OCI-LY7 (cell line): ENCODE results near the gene EIF4A2. TPM values are rescaled to one million over a fixed set of nuclear protein-coding genes. Genes with fewer than 3 reads are reported as not detected.

Experiments used
- BruUV-seq: library from RNA; stranded (reverse); fragments of 400-500 nt; replicated peaks from 2 replicates; lab custom pipeline; 2021; lab: Mats Ljungman, UMichigan
- CTCF ChIA-PET: fragments of 300-600 bp; sonication (Branson Sonifier 250); formaldehyde crosslinking; loops from one replicate; lab custom pipeline; 2022; ENCODE audit warnings: antibody characterized with exemption; ENCODE audit not compliant: unreplicated experiment; lab: Charles Lee
- POLR2A ChIA-PET: fragments of 300-600 bp; sonication (Branson Sonifier 250); formaldehyde crosslinking; loops from one replicate; lab custom pipeline; 2022; ENCODE audit warnings: antibody characterized with exemption; lab: Charles Lee
- DNase-seq: peaks from one replicate; pipeline ENCODE4 v3.0.0-alpha.2; 2015; ENCODE audit warnings: low spot score
- H2AFZ ChIP-seq: fragments of 200-600 bp; sonication (generic), shearing (Covaris generic); 2 replicates; pipeline ENCODE4 v1.6.1; 2014; ENCODE audit warnings: mild to moderate bottlenecking, antibody characterized with exemption, low read length, moderate library complexity
- H3K27ac ChIP-seq: fragments of 200-600 bp; sonication (generic); 2 replicates; pipeline ENCODE4 v1.5.1; 2014; ENCODE audit warnings: mixed run types, low read depth, mild to moderate bottlenecking, moderate library complexity, low read length, inconsistent platforms; ENCODE audit not compliant: poor library complexity, severe bottlenecking
- H3K36me3 ChIP-seq: fragments of 200-600 bp; sonication (generic); 2 replicates; pipeline ENCODE4 v1.6.1; 2014; ENCODE audit warnings: mild to moderate bottlenecking, antibody characterized with exemption, low read length, moderate library complexity, mixed read lengths; ENCODE audit not compliant: insufficient read depth
- H3K4me1 ChIP-seq: fragments of 200-600 bp; sonication (generic); 2 replicates; pipeline ENCODE4 v1.5.1; 2014; ENCODE audit warnings: mild to moderate bottlenecking, low read length; ENCODE audit not compliant: insufficient read depth, poor library complexity, severe bottlenecking
- H3K4me2 ChIP-seq: fragments of 200-600 bp; sonication (generic); 2 replicates; pipeline ENCODE4 v1.6.1; 2014; ENCODE audit warnings: mild to moderate bottlenecking, low read length
- H3K4me3 ChIP-seq: fragments of 200-600 bp; sonication (generic); 2 replicates; pipeline ENCODE4 v1.5.1; 2014; ENCODE audit warnings: mild to moderate bottlenecking, low read depth, low read length; ENCODE audit not compliant: poor library complexity, severe bottlenecking
- H3K79me2 ChIP-seq: fragments of 200-600 bp; sonication (generic); 2 replicates; pipeline ENCODE4 v1.6.1; 2016; ENCODE audit warnings: low read depth, mild to moderate bottlenecking, low read length, moderate library complexity, mixed read lengths; ENCODE audit not compliant: insufficient read depth
- H3K9me2 ChIP-seq: fragments of 200-600 bp; sonication (generic); 2 replicates; pipeline ENCODE4 v1.6.1; 2016; ENCODE audit warnings: mild to moderate bottlenecking, low read length, mixed read lengths; ENCODE audit not compliant: insufficient read depth
- H3K9me3 ChIP-seq: fragments of 200-600 bp; sonication (generic); 2 replicates; pipeline ENCODE4 v1.6.1; 2014; ENCODE audit warnings: mild to moderate bottlenecking, mixed run types, low read length, mixed read lengths
- H4K20me1 ChIP-seq: fragments of 200-600 bp; sonication (generic); 2 replicates; pipeline ENCODE4 v1.6.1; 2014; ENCODE audit warnings: mild to moderate bottlenecking, antibody characterized with exemption, low read length, moderate library complexity, mixed read lengths; ENCODE audit not compliant: insufficient read depth
- EZH2phosphoT487 ChIP-seq: fragments of 200-600 bp; sonication (generic); IDR thresholded peaks from 2 replicates; pipeline ENCODE4 v1.6.1; 2018; ENCODE audit warnings: low read depth, borderline replicate concordance, mild to moderate bottlenecking, mixed run types, antibody characterized with exemption, low read length, moderate library complexity, mixed read lengths
- intact Hi-C: fragments of 100-400 bp; cut with micrococcal nuclease; formaldehyde crosslinking; loops from one replicate; pipeline ENCODE4 v1.10.0; 2022; ENCODE audit not compliant: unreplicated experiment
- microRNA-seq: library from miRNA; unstranded; fragments of <30 nt; microRNA quantifications from one replicate; pipeline ENCODE4 v1.2.0, GENCODE V29; 2022; ENCODE audit warnings: borderline replicate concordance
- small RNA-seq: library from RNA; depleted of rRNA; stranded (forward); fragments of <200 nt; gene quantifications from one replicate; pipeline ENCODE3, GENCODE V24; 2014
- total RNA-seq, 2 experiments: library from RNA; depleted of rRNA in 1 of 2; stranded (reverse); fragments of >200 nt in 1 of 2; shearing (Covaris generic) in 1 of 2; gene quantifications; 2 replicates each; pipeline ENCODE4 v1.2.3, GENCODE V29; 2014 to 2022
- TF ChIP-seq, protein P1 (sequence below): fragments of 200-600 bp; sonication (generic); conservative IDR thresholded peaks from 2 replicates; pipeline ENCODE4 v1.5.1; 2014; ENCODE audit warnings: mild to moderate bottlenecking, antibody characterized with exemption, low read length, moderate library complexity, mixed read lengths

The EIF4A2 gene
- total RNA-seq, 2 experiments from 2014 or later, result 437 to 506 TPM

DNA sequence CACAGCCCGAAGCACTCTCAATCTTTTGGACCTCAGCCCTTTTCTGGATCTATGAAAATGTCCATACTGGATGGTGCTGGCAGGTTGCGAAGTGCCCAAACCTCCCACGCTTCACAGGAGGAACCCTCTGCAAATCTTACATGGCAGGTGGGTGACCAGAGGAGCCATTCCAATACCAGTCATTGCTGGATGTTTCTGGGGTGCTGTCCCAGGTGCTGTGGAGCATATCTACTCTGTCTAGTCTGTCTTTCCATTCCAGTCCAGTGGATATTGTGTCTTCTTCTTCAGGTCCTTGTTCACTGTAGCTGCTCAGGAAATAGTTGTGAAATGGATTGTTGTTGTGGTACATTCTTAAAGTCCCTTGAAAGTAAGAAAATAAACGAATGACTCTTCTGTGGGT, 48.4 kb downstream of the EIF4A2 start:
- TF ChIP-seq, protein P1, sequence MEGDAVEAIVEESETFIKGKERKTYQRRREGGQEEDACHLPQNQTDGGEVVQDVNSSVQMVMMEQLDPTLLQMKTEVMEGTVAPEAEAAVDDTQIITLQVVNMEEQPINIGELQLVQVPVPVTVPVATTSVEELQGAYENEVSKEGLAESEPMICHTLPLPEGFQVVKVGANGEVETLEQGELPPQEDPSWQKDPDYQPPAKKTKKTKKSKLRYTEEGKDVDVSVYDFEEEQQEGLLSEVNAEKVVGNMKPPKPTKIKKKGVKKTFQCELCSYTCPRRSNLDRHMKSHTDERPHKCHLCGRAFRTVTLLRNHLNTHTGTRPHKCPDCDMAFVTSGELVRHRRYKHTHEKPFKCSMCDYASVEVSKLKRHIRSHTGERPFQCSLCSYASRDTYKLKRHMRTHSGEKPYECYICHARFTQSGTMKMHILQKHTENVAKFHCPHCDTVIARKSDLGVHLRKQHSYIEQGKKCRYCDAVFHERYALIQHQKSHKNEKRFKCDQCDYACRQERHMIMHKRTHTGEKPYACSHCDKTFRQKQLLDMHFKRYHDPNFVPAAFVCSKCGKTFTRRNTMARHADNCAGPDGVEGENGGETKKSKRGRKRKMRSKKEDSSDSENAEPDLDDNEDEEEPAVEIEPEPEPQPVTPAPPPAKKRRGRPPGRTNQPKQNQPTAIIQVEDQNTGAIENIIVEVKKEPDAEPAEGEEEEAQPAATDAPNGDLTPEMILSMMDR, result no peak
- TF ChIP-seq EZH2phosphoT487, result no peak
- H3K9me2 ChIP-seq, result no peaks in the 10 kb centered on the region
- H2AFZ ChIP-seq, result no peak overlapping the region
- H3K9me3 ChIP-seq, result no peaks in the 10 kb centered on the region
- H3K4me1 ChIP-seq, result peaks cover 6% of the 10 kb centered on the region
- POLR2A ChIA-PET, result no interaction called here
- no TSS peak for BruUV-seq
- no peaks in the 10 kb centered on the region for H3K36me3 ChIP-seq
- DNase-seq, result no peak
- CTCF ChIA-PET, result no interaction called here
- H3K27ac ChIP-seq, result no peak overlapping the region
- no peak overlapping the region for H3K4me2 ChIP-seq
- H4K20me1 ChIP-seq, result no peaks in the 10 kb centered on the region
- H3K79me2 ChIP-seq, result no peaks in the 10 kb centered on the region
- H3K4me3 ChIP-seq, result no peak overlapping the region
- intact Hi-C loops, result no loop called here

DNA sequence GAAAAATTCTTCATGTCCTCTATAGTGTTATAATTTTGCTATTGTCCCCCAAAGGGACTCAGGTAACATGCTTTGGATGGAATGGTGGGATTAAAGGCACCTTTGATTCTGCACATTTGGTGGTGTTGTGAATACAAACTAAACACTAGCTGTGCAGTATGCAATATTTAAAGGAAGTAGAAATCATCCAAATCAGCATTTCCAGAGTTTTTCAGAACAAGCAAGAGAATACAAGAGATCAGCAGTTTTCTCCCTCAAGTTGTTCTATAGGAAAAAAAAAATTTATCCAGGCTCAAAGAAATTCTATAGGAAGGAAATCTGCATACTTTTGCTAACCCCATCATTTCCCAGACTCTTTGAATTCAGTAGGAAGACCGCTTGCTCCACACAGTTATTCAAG, 48.9 kb downstream of the EIF4A2 start:
- TF ChIP-seq EZH2phosphoT487, result no peak
- TF ChIP-seq, protein P1, result no peak
- no TSS peak for BruUV-seq
- POLR2A ChIA-PET, result no interaction called here

More for the DNA sequence above, 48.9 kb downstream of the EIF4A2 start:
- intact Hi-C loops, result no loop called here
- H4K20me1 ChIP-seq, result no peaks in the 10 kb centered on the region
- H3K9me2 ChIP-seq, result no peaks in the 10 kb centered on the region
- no peaks in the 10 kb centered on the region for H3K79me2 ChIP-seq
- H3K9me3 ChIP-seq, result no peaks in the 10 kb centered on the region
- no peak overlapping the region for H3K27ac ChIP-seq
- H3K4me2 ChIP-seq, result no peak overlapping the region
- peaks cover 5% of the 10 kb centered on the region for H3K4me1 ChIP-seq
- no peak overlapping the region for H3K4me3 ChIP-seq
- DNase-seq, result no peak
- CTCF ChIA-PET, result no interaction called here
- H3K36me3 ChIP-seq, result no peaks in the 10 kb centered on the region
- no peak overlapping the region for H2AFZ ChIP-seq

Small RNA genes lying within 50 kb of the gene (microRNA-seq; reads per million reads assigned to microRNA genes)
- gene MIR1248, result 167 reads per million, percentile 65 among the genes with 10 or more reads in this experiment

Small RNA genes lying within 50 kb of the gene (small RNA-seq; reads per million reads assigned to genes)
- not detected for gene RF00092
- gene RNU6-1105P, result not detected
- gene SNORA4, result not detected
- not detected for gene SNORA63
- not detected for gene SNORA81
- gene SNORD2, result not detected

Other genes with a start within 250 kb of the EIF4A2 start
- gene CRYGS, start 239.2 kb upstream of the EIF4A2 start, total RNA-seq (2014; rRNA removed; shearing (Covaris generic)), result 6.5 and 7.0 TPM in 2 replicates
- 3.5 and 6.5 TPM in 2 replicates for gene CRYGS, start 239.2 kb upstream of the EIF4A2 start, total RNA-seq (2022)
- gene TBCCD1, start 216.2 kb upstream of the EIF4A2 start, total RNA-seq (2014; rRNA removed; shearing (Covaris generic)), result 24.2 and 27.0 TPM in 2 replicates
- gene TBCCD1, start 216.2 kb upstream of the EIF4A2 start, total RNA-seq (2022), result 21.3 and 21.9 TPM in 2 replicates
- 73.0 and 78.7 TPM in 2 replicates for gene DNAJB11, start 212.9 kb upstream of the EIF4A2 start, total RNA-seq (2014; rRNA removed; shearing (Covaris generic))
- gene DNAJB11, start 212.9 kb upstream of the EIF4A2 start, total RNA-seq (2022), result 53.2 and 61.1 TPM in 2 replicates
- not detected in 2 replicates for gene AHSG, start 170.5 kb upstream of the EIF4A2 start, total RNA-seq (2014; rRNA removed; shearing (Covaris generic))
- gene AHSG, start 170.5 kb upstream of the EIF4A2 start, total RNA-seq (2022), result not detected in 2 replicates
- gene FETUB, start 143.2 kb upstream of the EIF4A2 start, total RNA-seq (2014; rRNA removed; shearing (Covaris generic)), result not detected in 2 replicates
- not detected in 2 replicates for gene FETUB, start 143.2 kb upstream of the EIF4A2 start, total RNA-seq (2022)
- not detected in 2 replicates for gene HRG, start 117.6 kb upstream of the EIF4A2 start, total RNA-seq (2014; rRNA removed; shearing (Covaris generic))
- not detected in 2 replicates for gene HRG, start 117.6 kb upstream of the EIF4A2 start, total RNA-seq (2022)
- not detected in 2 replicates for gene KNG1, start 66.2 kb upstream of the EIF4A2 start, total RNA-seq (2014; rRNA removed; shearing (Covaris generic))
- not detected in 2 replicates for gene KNG1, start 66.2 kb upstream of the EIF4A2 start, total RNA-seq (2022)
- gene RFC4, start 22.9 kb downstream of the EIF4A2 start, total RNA-seq (2014; rRNA removed; shearing (Covaris generic)), result 114 and 137 TPM in 2 replicates
- gene RFC4, start 22.9 kb downstream of the EIF4A2 start, total RNA-seq (2022), result 118 and 126 TPM in 2 replicates
- gene ADIPOQ, start 59.1 kb downstream of the EIF4A2 start, total RNA-seq (2014; rRNA removed; shearing (Covaris generic)), result not detected in 2 replicates
- not detected in 2 replicates for gene ADIPOQ, start 59.1 kb downstream of the EIF4A2 start, total RNA-seq (2022)
- 173 and 192 TPM in 2 replicates for gene ST6GAL1, start 146.9 kb downstream of the EIF4A2 start, total RNA-seq (2014; rRNA removed; shearing (Covaris generic))
- 373 and 375 TPM in 2 replicates for gene ST6GAL1, start 146.9 kb downstream of the EIF4A2 start, total RNA-seq (2022)